Measurements from ENCODE around the gene ASTN2.

ASTN2 gene

GRCh38 chr9:117293206-117294114 lies 121.4 kb downstream of the ASTN2 start:
- DNase-seq = no peak

DNA sequence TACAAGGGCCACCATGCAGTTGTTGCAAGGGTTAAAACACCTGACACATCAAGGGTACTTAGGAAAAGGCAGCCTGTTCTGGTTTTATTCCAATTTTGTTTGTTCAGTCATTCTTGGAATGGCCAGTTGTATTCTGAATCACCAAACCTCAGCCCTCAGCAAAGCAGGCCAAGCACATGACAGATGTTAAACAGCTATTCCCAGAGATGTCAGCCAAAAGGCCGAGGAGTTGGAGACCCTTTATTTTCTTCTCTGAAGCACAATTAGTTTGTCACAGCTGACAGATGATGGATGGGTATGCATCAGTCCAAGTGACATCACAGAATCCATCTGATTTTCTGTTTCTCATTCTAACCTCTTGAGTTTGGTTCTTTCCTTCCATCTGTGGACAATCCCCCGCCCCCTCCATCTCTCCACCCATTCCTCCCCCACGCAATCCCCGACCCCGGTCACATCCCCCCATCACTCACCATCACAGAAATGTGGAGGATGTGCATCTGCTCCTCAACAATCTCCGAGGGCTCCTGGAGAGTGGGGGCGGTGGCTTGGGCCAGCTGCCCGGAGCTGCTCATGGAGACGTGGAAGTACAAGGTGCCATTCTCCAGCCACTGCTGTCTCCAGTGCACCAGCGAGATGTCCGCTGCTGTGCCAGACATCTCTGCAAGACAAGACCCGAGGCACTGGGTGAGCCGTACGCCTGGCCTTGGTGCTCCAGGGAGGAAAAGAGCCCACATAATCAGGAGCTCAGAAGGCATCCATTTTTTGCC lies 123.8 kb downstream of the ASTN2 start:
- no peak for DNase-seq

- no peak for DNase-seq
Measured at GRCh38 chr9:117290306-117290840, 124.5 kb downstream of the ASTN2 start.

GRCh38 chr9:117286245-117286644 lies 128.6 kb downstream of the ASTN2 start:
- no peak for DNase-seq

GRCh38 chr9:117284414-117284813 lies 130.4 kb downstream of the ASTN2 start:
- DNase-seq = no peak

DNA sequence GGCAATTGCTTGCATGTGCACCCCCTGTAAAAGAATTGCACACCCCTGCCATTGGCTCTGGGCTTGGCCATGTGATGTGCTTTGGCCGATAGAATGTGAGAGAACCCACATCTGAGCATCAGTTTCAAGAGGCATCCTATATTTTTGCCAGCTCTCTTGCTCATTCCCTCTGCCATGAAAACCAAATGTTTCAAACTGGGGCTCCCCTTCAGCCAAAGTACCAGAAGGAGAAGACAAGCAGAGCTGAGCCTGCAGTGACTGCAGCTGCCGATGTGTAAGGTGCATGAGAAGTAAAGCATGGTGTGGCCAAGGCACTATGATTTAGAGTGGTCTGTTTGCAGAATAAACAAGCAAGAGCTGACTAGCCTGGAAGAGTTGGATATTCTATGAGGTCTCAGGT lies 132.3 kb downstream of the ASTN2 start:
- no peak for DNase-seq

GRCh38 chr9:117278471-117279035 lies 136.3 kb downstream of the ASTN2 start:
- no peak for DNase-seq

DNA sequence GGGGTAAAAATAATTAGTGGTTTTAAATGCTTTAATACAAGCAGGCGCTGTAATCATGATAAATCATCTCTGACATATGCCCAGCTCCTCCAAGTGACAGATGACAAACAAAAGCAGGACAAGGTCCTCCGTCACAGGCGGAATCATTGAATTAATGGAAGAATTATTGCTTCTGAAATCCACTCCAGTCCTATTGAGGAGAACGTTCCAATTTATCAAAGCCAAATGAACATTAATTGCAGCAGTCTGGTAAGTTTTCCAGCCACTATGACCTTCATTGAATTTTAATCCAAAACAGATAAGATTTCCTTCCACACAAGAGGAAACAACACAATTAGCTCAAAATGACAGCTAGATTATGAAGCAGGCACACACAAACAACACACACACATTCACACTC lies 136.8 kb downstream of the ASTN2 start:
- no peak for DNase-seq

DNA sequence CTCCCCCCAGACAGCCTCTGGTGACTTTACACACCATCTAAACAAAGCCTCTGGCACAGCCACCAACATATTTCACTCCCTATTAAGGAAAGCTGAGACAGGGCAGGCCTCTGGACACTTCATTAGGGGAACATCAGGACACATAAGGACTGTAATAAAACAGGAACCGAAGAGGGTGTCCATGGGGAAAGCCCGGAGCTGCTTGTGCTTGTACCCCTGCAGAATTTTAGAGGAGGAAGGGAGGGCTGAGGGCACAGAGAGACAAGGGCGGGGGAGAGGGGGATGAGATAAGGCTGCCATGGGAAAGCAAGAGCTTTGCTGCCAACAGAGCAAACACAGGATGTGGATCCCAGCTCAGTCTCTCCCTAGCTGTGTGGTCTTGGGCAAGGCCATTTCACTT lies 138.4 kb downstream of the ASTN2 start:
- DNase-seq = no peak

DNA sequence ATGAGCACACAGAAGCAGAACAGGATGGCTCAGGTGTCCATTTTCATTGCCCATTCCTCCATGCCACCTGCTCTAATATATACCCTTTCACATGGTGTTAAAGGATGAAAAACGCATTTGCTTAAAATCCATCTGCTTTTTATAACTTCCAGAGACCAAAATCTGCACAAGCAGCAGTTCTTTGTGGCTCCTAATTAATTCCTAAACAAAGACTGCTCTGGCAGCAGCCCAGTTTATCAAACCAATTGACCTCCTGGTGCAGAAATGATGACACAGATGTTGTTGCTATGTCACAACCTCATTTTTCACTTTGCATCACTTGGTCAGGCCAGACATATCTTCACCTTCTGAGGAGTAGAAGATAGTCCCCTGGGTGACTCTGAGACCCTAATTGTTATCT lies 141.2 kb downstream of the ASTN2 start:
- DNase-seq = no peak

DNA sequence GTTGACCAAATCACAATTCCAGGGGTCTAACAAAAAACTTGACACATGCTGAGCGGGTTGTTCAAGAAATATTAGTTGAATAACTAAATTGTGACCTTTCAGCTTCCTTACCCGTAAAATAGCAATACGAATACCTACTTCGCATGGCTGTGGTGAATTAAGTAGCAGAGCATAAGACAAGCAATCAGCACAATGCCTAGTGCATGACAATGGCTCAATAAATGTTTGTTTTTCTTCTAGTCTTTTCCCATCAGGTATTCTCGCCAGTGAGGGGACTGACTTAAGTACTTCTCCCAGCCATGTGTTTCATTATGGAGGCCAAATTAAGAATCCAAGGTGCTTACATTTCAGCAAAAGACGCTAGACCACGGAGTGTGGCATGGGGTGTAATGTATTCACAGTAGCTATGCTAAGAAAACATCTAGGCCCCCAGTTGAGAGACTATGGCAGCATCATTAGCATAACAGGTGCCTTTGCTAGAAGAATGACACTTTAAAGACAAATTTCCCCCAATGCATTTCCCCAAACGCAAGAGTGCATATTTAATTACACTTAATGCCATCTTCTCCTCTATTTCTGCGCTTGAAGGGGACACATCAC lies 145.9 kb downstream of the ASTN2 start:
- no peak for DNase-seq

DNA sequence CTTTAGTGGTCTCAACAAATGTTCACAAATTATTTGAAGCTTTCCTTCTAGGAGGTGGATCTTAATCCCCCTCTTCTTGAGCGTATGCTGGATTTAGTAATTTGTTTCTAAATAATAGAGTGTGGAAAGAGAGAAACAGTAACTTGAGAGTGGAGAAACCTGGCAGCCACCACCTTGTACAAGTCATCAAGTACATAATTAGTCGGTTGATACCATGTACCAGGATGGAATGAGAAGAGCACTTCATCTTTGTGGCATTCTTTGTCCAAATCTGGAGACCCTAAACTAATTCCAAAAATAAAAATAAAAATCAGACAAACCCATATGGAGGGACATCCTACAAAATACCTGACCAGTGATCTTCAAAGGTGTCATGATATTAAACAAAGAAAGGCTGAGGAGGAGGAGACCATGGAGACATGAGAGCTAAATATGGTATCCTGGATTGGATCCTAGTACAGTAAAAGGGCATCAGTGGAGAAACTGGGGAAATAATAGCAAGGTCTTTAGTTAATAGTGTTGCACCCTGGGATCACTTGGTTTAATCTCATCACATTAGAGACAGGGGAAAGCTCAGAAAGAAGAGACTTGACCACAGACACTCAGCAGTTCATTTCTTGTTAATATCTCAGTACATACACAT lies 147.9 kb downstream of the ASTN2 start:
- no peak for DNase-seq

- no peak for DNase-seq
Measured at GRCh38 chr9:117265253-117265652, 149.6 kb downstream of the ASTN2 start.

DNA sequence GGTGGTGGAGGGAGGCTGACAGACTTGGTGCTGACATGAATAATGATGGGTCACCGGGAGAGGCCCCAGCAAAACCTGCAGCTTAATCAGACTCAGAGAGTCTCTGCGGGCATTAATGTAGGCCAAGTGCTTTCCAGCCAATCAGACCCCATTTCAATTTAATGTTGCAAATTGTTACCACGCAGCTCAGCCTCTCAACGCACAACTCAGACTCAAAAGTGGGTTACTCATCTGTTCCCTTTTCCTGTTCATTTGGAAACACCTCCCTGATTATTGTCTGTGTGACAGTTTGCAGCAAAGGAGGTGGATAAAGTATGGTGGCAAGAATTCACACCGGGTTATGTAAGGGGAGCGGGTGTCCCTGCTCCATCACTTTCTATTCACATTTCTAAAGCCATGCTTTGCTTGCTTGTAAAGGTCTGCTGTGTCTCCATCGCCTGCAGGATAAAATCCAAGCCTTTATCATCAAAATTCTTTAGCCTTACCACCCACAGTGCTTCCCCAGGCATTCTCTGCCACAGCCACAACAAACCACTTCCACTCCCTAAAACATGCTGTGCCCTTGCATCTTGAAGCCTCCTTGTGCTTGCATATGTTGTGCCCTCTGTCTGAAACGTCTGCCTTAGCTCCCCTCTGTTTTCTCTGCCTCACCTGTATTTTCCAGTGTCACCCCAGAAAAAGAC lies 156.5 kb downstream of the ASTN2 start:
- DNase-seq = no peak

- DNase-seq = no peak
Measured at GRCh38 chr9:117253261-117253660, 161.6 kb downstream of the ASTN2 start.

GRCh38 chr9:117250610-117251215 lies 164.1 kb downstream of the ASTN2 start:
- DNase-seq = no peak

DNA sequence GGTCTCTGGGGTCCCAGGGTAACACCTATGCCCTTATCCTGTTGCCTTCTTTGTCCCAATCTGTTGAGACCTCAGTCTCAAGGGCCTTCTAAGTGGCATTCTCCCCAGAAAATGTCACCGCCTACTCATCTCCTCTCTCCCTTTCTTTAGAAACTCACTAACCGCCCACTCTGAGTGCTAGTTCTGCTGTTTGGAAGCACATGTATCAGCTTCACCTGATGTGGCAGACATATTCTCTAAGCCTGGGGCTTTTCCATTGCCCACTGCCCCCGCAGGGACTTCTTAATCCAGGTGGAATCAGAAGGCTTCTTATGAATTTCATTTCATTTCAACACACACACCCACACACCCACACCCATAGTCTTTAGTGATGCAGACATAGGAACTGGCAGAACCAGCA lies 165.1 kb downstream of the ASTN2 start:
- DNase-seq = peak; percentile 9

DNA sequence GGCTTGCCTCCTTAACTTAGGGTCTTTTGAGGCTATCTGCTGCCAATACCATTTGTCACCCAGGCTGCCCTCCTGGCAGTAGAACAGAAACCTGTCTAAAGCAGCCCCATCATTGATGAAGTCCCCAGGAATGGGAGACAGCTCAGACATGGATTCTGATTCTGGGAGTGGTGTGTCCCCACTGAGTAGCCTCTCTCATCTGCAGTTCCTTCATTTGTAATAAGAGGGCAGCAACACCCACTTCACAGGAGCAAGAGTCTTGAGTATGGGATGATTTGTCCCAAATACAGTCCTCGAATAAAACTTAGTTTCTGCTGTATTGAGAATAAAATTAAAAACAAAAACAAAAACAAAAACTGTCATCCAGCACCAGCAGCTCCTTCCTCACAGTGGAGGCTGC lies 167.6 kb downstream of the ASTN2 start:
- DNase-seq = no peak

DNA sequence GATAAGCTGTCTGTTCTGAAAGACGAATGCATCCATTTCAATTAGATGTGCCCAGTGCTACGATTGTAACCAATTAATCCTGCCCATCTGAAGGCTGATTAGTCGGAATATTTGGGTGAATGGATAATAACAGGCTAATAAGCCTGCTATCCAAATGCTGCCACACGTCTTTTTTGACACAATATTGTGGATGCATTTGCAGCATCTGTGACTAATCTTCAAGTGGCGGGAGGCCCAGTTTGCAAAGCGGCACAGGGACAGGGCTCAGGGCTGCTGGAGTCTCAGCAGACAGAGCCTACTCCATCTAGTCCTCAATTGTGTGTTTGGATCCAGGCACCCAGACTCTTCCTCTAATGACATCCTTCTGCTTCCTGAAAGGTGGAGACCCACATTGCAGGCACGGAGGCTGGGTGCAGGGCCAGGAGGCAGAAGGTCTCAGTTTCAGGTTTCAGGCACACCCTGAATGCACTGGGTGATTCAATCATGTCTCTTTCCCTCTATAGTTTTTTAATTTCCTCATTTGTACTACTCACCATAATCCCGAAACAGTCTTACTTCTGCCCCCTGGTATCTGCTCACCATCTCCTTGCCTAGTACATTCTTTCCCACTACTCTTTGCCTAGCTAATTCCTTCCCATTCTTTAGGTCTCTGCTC lies 169.6 kb downstream of the ASTN2 start:
- no peak for DNase-seq

GRCh38 chr9:117242082-117242481 lies 172.8 kb downstream of the ASTN2 start:
- no peak for DNase-seq

- no peak for DNase-seq
Measured at GRCh38 chr9:117239428-117239827, 175.4 kb downstream of the ASTN2 start.

Data from suppressor macrophage treated with lipopolysaccharide for 4 hours (primary cell).